DMS53 (cell line): Measurements from ENCODE around the gene OR7G2.
"Not testable (repeated sequence)": the region's sequence is repeated elsewhere in the genome, so short reads cannot be mapped to it uniquely, and the experiment has no call there.

ENCODE experiments used
- DNase-seq: peaks from one replicate; lab custom pipeline; 2025; lab: John Stamatoyannopoulos, UW

The OR7G2 gene

DNA sequence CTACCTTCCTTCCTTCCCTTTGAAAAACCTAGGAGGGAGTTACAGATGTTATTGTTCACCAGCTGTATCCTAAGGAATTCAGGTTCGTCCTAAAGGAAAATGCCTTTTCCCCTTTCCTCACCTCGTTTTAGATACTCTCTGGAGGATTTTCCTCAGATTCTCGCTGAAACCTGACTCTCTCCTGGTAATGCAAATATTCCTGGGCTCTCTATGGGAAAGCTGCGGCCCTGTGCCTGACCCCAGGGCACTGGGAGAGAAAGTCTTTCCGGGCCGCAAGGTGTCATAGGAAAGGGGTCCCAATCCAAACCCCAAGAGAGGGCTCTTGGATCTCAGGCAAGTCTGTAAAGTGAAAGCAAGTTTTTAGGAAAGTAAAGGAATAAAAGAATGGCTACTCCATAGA, 33.5 kb downstream of the OR7G2 start:
- DNase-seq: no peak

- not testable (repeated sequence) for DNase-seq
Observed at GRCh38 chr19:9071720-9072119, 35.6 kb downstream of the OR7G2 start.

GRCh38 chr19:9070066-9070465, 37.2 kb downstream of the OR7G2 start:
- DNase-seq: no peak

DNA sequence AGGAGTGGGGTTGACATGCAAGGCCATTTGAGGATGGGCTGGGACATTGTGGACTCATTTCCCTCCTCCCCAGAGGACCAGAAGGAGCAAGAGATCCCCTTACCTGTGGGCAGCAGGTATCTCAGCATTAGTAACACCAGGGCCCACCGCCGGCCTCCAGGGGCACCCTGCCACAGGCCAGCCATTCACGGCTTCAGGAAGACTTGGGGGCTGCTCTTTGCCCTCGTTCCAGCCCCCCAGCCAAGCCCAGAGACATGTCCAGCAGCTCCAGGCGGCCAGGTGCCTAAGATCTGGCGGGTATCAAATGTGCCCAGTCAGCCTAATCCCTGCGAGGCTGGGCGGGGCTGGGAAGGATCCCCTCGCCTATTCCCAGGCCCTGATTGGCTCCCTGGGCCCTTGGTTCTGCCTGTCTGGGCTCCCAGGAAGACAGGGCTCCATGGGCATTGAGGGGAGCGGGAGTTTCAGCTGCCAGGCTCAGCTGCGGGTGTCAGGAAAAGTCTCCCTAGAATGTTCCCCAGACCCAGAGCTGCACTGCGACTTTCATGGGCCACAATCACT, 41.7 kb downstream of the OR7G2 start:
- no peak for DNase-seq

DNA sequence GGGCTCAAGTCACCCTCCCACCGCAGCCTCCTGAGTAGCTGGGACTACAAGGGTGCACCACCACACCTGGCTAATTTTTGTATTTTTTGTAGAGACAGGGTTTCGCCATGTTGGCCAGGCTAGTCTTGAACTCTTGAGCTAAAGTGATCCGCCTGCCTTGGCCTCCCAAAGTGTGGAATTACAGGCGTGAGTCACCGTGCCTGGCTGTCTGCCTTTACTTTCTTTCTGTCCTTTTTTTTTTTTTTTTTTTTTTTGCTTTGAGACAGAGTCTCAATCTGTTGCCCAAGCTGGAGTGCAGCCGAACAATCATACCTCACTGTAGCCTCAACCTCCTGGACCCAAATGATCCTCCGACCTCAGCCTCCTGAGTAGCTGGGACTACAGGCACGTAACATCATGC, 45.4 kb downstream of the OR7G2 start:
- DNase-seq: no peak

DNA sequence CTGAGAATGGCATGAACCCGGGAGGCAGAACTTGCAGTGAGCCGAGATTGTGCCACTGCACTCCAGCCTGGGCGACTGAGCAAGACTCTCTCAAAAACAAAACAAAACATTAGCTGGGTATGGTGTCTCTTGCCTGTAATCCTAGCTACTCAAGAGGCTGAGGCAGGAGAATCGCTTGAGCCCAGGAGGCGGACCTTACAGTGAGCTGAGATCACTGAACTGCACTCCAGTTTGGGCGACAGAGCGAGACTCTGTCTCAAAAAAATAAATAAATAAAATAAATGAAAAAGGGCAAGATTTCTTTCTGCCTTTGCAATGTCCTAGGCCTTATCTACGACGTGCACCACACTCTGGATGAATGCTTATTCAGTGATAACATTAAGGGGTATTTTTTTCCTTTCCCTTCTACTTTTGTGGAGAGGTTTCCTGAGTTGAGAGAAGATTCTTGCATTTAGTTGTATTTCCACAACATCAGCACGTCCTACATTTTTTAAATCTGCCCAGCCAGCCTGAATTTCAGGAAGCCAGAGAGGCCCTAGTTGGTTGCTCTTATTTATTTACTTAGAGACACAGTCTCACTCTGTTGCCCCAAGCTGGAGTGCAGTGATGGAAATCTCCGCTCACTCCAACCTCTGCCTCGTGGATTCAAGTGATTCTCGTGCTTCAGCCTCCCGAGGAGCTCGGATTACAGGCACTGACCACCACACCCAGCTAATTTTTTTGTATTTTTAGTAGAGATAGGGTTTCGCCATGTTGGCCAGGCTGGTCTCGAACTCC, 46.5 kb downstream of the OR7G2 start:
- DNase-seq: no peak

- no peak for DNase-seq
Observed at GRCh38 chr19:9058905-9059667, 48.2 kb downstream of the OR7G2 start.

DNA sequence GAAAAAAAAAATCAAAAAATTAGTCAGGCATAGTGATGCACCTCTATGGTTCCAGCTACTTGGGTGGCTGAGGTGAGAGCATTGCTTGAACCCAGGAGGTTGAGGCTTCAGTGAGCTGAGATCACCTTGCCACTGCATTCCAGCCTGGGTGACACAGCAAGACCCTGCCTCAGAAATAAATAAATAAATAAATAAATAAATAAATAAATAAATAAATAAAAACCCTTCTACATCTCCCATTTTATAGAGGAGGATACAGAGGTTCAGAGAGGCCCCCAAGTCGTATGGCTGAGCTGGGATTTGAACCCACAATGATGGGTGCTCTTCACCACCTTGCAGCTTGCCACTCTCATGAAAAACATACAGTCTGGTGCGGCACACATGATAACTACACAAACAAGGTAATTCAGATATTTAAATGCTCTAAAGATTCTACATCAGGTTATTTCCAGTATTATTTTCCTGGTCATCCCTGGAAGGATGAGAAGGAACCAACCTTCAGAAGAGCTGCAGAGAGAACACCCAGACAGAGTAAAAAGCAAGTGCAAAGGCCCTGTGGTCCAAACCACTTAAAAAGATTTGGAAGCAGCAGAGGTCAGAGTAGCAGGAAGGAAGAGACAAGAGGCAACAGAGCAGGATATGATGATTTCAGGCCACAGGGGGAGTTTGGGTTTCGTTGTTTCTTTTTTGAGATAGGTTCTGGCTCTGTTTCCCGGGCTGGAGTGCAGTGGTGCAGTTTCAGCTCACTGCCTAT, 49.6 kb downstream of the OR7G2 start:
- DNase-seq: no peak

DNA sequence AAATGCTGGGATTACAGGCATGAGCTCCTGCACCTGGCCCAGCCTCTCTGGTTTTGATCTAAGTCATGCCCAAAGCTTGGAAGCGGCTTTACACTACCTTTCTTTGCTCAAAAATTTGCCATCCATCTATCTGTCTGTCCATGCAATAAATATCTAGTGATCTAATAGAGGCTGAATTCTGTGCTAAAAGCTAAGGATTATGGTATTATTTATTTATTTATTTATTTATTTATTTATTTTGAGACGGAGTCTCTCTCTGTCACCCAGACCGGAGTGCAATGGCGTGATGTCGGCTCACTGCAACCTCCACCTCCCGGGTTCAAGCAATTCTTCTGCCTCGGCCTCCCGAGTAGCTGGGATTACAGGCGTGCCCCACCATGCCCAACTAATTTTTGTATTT, 51.1 kb downstream of the OR7G2 start:
- DNase-seq: not testable (repeated sequence)

DNA sequence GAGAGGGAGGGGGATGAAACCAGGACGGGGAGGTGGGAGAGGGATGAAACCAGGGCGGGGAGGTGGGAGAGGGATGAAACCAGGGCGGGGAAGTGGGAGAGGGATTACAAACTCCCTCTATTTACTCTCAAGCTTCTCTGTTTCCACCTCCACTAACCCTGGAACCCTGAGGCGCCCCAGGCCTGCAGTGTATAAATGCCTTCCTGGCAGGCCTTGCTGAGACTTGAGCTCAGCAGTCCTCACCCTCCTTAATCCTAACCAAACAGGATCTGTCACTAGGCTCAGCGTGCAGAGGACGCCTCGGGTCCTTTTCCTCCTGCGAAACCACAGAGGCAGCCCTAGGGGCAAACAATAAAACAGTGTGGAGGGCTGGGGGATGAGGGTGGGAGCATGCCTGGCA, 52.5 kb downstream of the OR7G2 start:
- DNase-seq: no peak

DNA sequence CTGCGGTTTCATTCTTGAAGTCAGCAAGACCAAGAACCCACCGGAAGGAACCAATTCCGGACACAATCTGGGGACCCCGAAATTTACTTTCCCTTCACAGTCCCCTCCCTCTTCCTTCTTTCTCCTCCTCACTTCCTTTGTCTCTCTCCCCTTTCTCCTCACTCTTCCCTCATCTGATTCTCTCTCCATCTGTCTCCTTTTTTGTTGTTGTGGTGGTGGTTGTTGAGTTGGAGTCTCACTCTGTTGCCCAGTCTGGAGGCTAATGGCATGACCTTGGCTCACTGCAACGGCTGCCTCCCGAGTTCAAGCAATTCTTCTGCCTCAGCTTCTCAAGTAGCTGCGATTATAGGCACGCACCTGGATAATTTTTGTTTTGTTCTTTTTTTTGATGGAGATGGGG, 53.1 kb downstream of the OR7G2 start:
- no peak for DNase-seq

DNA sequence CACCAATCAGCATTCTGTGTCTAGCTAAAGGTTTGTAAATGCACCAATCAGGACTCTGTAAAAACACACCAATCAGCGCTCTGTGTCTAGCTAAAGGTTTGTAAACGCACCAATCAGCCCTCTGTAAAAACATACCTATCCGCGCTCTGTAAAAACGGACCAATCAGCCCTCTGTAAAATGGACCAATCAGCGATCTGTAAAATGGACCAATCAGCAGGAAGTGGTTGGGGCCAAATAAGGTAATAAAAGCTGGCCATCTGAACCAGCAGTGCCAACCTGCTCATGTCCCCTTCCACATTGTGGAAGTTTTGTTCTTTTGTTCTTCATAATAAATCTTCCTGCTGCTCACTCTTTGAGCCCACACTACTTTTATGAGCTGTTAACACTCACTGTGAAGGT, 53.6 kb downstream of the OR7G2 start:
- not testable (repeated sequence) for DNase-seq

DNA sequence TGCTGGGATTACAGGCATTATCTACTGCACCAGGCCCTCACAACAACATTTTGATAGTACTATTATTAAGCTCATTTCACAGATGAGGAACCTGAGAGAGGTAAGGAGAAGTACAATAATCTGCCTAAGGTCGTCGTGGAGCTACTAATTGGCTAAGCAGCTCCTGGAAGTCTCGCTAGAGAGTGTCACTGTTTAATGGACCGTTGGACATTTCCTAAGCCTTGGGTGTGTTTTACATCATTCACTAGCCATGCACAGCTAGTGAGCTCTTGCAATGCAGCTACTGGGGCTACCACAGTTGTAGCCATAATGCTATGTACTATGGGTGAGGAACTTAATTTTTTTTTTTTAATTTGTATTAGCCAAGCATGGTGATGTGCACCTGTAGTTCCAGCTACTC, 54.4 kb downstream of the OR7G2 start:
- DNase-seq: no peak
